PFSK-1 (cell line): ENCODE results near the gene CHRNB1.

Source experiments
- FOXP2 ChIP-seq: optimal IDR thresholded peaks from 2 replicates; pipeline ENCODE3; 2011; ENCODE audit warnings: borderline replicate concordance, control low read depth, inconsistent platforms; ENCODE audit not compliant: insufficient read depth; ENCODE audit errors: extremely low read length, extremely low read depth
- POLR2AphosphoS5 ChIP-seq: IDR thresholded peaks from 2 replicates; pipeline ENCODE4 v1.6.1; 2012; ENCODE audit warnings: low read depth, mild to moderate bottlenecking, control low read depth, low read length, moderate library complexity
- REST ChIP-seq, 2 experiments: IDR thresholded peaks; 2 replicates each; pipeline versions ENCODE4 v1.6.1 to v1.8.0; 2011 to 2012; ENCODE audit warnings: low read depth in 2 of 2, low read length in 2 of 2, control low read depth in 1 of 2, inconsistent platforms in 1 of 2, mild to moderate bottlenecking in 1 of 2, moderate library complexity in 1 of 2; ENCODE audit not compliant: insufficient read depth in 1 of 2
- SIN3A ChIP-seq: IDR thresholded peaks from 2 replicates; pipeline ENCODE4 v1.6.1; 2012; ENCODE audit warnings: mild to moderate bottlenecking, low read length, moderate library complexity, borderline replicate concordance; ENCODE audit not compliant: insufficient read depth
- TAF1 ChIP-seq: IDR thresholded peaks from 2 replicates; pipeline ENCODE4 v1.6.1; 2012; ENCODE audit warnings: low read length, control low read depth, borderline replicate concordance; ENCODE audit not compliant: insufficient read depth

- TF ChIP-seq POLR2AphosphoS5: no peak
- no peak for TF ChIP-seq TAF1
- no peak for TF ChIP-seq REST (IDR thresholded peaks at IDR 0.05; ENCODE audit: insufficient read depth in 1 of 2, low read depth in 2 of 2, low read length in 2 of 2)
- TF ChIP-seq SIN3A: no peak
- TF ChIP-seq FOXP2: peak; percentile 8
These were observed 32.8 kb downstream of the CHRNB1 start for GRCh38 chr17:7477392-7478275.
